ENCODE data around the gene FSTL5. TPM values are rescaled to one million over a fixed set of nuclear protein-coding genes. Genes with fewer than 3 reads are reported as not detected.

FSTL5 gene
- total and polyA plus RNA-seq, 2 of the 8 experiments (the other 6 are each of a cell fraction or from before 2014, with no cell fraction given) = 0.09 to 0.32 TPM

DNA sequence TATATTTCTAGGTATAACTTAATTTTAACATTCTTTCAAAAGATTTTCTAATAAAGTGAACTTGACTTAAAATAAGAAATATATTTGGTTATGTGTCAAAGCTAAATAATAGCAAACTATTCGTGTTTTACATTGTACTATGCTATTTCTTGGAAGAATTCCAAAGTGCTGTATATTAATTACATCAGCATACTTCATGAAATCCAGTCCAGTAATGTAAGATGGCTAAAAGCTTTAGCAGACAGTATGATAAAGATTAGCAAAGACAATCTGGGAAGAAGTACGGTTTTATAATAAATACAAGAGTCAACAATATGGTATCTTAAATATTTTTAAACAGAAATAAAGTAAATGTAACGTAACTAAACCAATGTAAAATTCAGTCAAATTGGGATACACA lies 125.7 kb downstream of the FSTL5 start (continued):
- TF ChIP-seq, protein P1, sequence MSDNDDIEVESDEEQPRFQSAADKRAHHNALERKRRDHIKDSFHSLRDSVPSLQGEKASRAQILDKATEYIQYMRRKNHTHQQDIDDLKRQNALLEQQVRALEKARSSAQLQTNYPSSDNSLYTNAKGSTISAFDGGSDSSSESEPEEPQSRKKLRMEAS (IDR thresholded peaks at IDR 0.05) = no peak
- no peak for TF ChIP-seq ZNF274 (IDR thresholded peaks at IDR 0.05; ENCODE audit: borderline replicate concordance, extremely low read depth, low read length)
- TF ChIP-seq, protein P2, sequence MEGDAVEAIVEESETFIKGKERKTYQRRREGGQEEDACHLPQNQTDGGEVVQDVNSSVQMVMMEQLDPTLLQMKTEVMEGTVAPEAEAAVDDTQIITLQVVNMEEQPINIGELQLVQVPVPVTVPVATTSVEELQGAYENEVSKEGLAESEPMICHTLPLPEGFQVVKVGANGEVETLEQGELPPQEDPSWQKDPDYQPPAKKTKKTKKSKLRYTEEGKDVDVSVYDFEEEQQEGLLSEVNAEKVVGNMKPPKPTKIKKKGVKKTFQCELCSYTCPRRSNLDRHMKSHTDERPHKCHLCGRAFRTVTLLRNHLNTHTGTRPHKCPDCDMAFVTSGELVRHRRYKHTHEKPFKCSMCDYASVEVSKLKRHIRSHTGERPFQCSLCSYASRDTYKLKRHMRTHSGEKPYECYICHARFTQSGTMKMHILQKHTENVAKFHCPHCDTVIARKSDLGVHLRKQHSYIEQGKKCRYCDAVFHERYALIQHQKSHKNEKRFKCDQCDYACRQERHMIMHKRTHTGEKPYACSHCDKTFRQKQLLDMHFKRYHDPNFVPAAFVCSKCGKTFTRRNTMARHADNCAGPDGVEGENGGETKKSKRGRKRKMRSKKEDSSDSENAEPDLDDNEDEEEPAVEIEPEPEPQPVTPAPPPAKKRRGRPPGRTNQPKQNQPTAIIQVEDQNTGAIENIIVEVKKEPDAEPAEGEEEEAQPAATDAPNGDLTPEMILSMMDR (IDR thresholded peaks at IDR 0.05; ENCODE audit: control extremely low read depth in 1 of 3, insufficient read depth in 1 of 3, low read depth in 1 of 3, low read length in 3 of 3) = no peak
- TF ChIP-seq SP2 (IDR thresholded peaks at IDR 0.05; ENCODE audit: low read length) = no peak
- no peak for TF ChIP-seq KDM4A (IDR thresholded peaks at IDR 0.05; ENCODE audit: low read depth, low read length, severe bottlenecking)

All from H1 (cell line).